GM12878 (cell line): ENCODE measurements around the gene ZNF213. TPM values are rescaled to one million over a fixed set of nuclear protein-coding genes. Genes with fewer than 3 reads are reported as not detected.

Source experiments
- ATAC-seq: fragments of 200-7000 bp; cut with Tn5 transposase; 3 replicates; pipeline ENCODE4 v1.9.1; 2020; ENCODE audit warnings: mild to moderate bottlenecking, moderate library complexity
- BruUV-seq: library from RNA; stranded (reverse); fragments of 400-500 nt; replicated peaks from 2 replicates; lab custom pipeline; 2021; lab: Mats Ljungman, UMichigan
- CTCF ChIA-PET: fragments of 300-600 bp; sonication (Branson Sonifier 250); formaldehyde crosslinking; extraction: SDS; loops from one replicate; lab custom pipeline; 2021; ENCODE audit warnings: inconsistent platforms; lab: Yijun Ruan, JAX
- POLR2A ChIA-PET: fragments of 350-600 bp; formaldehyde crosslinking; extraction: SDS; loops from one replicate; lab custom pipeline; 2021; ENCODE audit warnings: inconsistent platforms; lab: Charles Lee
- RAD21 ChIA-PET: fragments of 300-600 bp; sonication (Branson Sonifier 250); formaldehyde crosslinking; loops from one replicate; lab custom pipeline; 2023; ENCODE audit warnings: antibody characterized with exemption; ENCODE audit not compliant: unreplicated experiment; lab: Charles Lee
- SMC1A ChIA-PET: fragments of 300-600 bp; sonication (Branson Sonifier 250); formaldehyde crosslinking; loops from one replicate; lab custom pipeline; 2023; ENCODE audit not compliant: unreplicated experiment, uncharacterized antibody; lab: Charles Lee
- DNase-seq: peaks from one replicate; pipeline ENCODE4 v3.0.0-alpha.2; 2011; ENCODE audit warnings: low read depth, low spot score
- FAIRE-seq: peaks from 3 replicates; lab custom pipeline; 2011; peaks lifted over from hg19 to GRCh38; lab: Jason Lieb, UNC
- H2AFZ ChIP-seq: 2 replicates; pipeline ENCODE4 v1.6.0; 2011; ENCODE audit warnings: low read depth, low read length, control low read depth; ENCODE audit not compliant: control insufficient read depth
- H3K27ac ChIP-seq: 2 replicates; pipeline ENCODE4 v1.5.1; 2011; ENCODE audit warnings: control low read depth; ENCODE audit not compliant: control insufficient read depth, insufficient read depth
- H3K27me3 ChIP-seq, 2 experiments: replicated peaks in 1 of 2; 2 replicates each; pipeline versions ENCODE4 v1.6.0 to v1.6.1; 2011; ENCODE audit warnings: low read length in 1 of 2; ENCODE audit not compliant: control insufficient read depth in 2 of 2, insufficient read depth in 2 of 2
- H3K36me3 ChIP-seq, 2 experiments: 2 replicates each; pipeline ENCODE4 v1.5.1; 2011; ENCODE audit warnings: low read length in 1 of 2; ENCODE audit not compliant: control insufficient read depth in 2 of 2, insufficient read depth in 2 of 2
- H3K4me1 ChIP-seq: 2 replicates; pipeline ENCODE4 v1.6.1; 2011; ENCODE audit warnings: mild to moderate bottlenecking, low read length, moderate library complexity, mixed read lengths; ENCODE audit not compliant: control insufficient read depth, insufficient read depth
- H3K4me2 ChIP-seq: 2 replicates; pipeline ENCODE4 v1.6.0; 2011; ENCODE audit warnings: control low read depth; ENCODE audit not compliant: control insufficient read depth, insufficient read depth
- H3K4me3 ChIP-seq: fragments of 200-600 bp; sonication (generic); 2 replicates; pipeline ENCODE4 v1.5.1; 2016
- H3K79me2 ChIP-seq: 2 replicates; pipeline ENCODE4 v1.6.0; 2011; ENCODE audit warnings: low read length; ENCODE audit not compliant: control insufficient read depth, insufficient read depth
- H3K9ac ChIP-seq: 2 replicates; pipeline ENCODE4 v1.8.0; 2011; ENCODE audit warnings: low read length, control low read depth, mixed read lengths; ENCODE audit not compliant: control insufficient read depth, insufficient read depth
- H3K9me3 ChIP-seq: replicated peaks from 3 replicates; pipeline ENCODE4 v1.5.1; 2011; ENCODE audit warnings: mild to moderate bottlenecking, low read length; ENCODE audit not compliant: control insufficient read depth, insufficient read depth
- H4K20me1 ChIP-seq: 2 replicates; pipeline ENCODE4 v1.6.0; 2011; ENCODE audit not compliant: control insufficient read depth, insufficient read depth
- CREB1 ChIP-seq: IDR thresholded peaks from 2 replicates; pipeline ENCODE4 v1.6.1; 2012; ENCODE audit warnings: low read depth, mild to moderate bottlenecking, inconsistent platforms
- CTCF ChIP-seq, 3 experiments: IDR thresholded peaks in 2 of 3; conservative IDR thresholded peaks in 1 of 3; 2 replicates each; pipeline ENCODE4 v1.5.1; 2011; ENCODE audit warnings: low read depth in 3 of 3, low read length in 3 of 3, mild to moderate bottlenecking in 3 of 3, control low read depth in 2 of 3, moderate library complexity in 2 of 3, inconsistent platforms in 1 of 3, mixed read lengths in 1 of 3; ENCODE audit not compliant: control insufficient read depth in 2 of 3, insufficient read depth in 1 of 3; ENCODE audit errors: extremely low read depth in 1 of 3
- E2F4 ChIP-seq: IDR thresholded peaks from 2 replicates; pipeline ENCODE4 v1.6.1; 2012; ENCODE audit warnings: low read depth, low read length, improper control_type of control experiment
- MLLT1 ChIP-seq: fragments of 450-650 bp; IDR thresholded peaks from 2 replicates; pipeline ENCODE4 v1.6.1; 2016; ENCODE audit warnings: mild to moderate bottlenecking
- MYC ChIP-seq: IDR thresholded peaks from 2 replicates; pipeline ENCODE4 v1.6.1; 2011; ENCODE audit warnings: mild to moderate bottlenecking, low read length, moderate library complexity, inconsistent platforms; ENCODE audit not compliant: insufficient read depth, insufficient replicate concordance, insufficient read length, severe bottlenecking
- NFIC ChIP-seq: IDR thresholded peaks from 2 replicates; pipeline ENCODE4 v1.6.1; 2012; ENCODE audit warnings: low read depth, mild to moderate bottlenecking, inconsistent platforms, low read length, moderate library complexity
- PML ChIP-seq: IDR thresholded peaks from 2 replicates; pipeline ENCODE4 v1.6.1; 2012; ENCODE audit warnings: low read length, inconsistent platforms
- RAD21 ChIP-seq: IDR thresholded peaks from 2 replicates; pipeline ENCODE4 v1.6.1; 2011; ENCODE audit warnings: mild to moderate bottlenecking, low read depth, low read length, moderate library complexity; ENCODE audit not compliant: insufficient read depth
- RFX5 ChIP-seq: IDR thresholded peaks from 2 replicates; pipeline ENCODE4 v1.6.1; 2011; ENCODE audit warnings: low read depth, low read length, improper control_type of control experiment
- RUNX3 ChIP-seq: IDR thresholded peaks from 2 replicates; pipeline ENCODE4 v1.6.1; 2012; ENCODE audit warnings: low read length, inconsistent platforms
- SREBF2 ChIP-seq: IDR thresholded peaks from 2 replicates; pipeline ENCODE4 v1.6.1; 2012; ENCODE audit warnings: mild to moderate bottlenecking, low read length
- TARDBP ChIP-seq: IDR thresholded peaks from 2 replicates; pipeline ENCODE4 v1.6.1; 2016; ENCODE audit warnings: borderline replicate concordance
- ZNF24 ChIP-seq: fragments of 450-650 bp; IDR thresholded peaks from 2 replicates; pipeline ENCODE4 v1.6.1; 2017; ENCODE audit warnings: antibody characterized with exemption, mild to moderate bottlenecking
- ZSCAN29 ChIP-seq: fragments of 450-650 bp; IDR thresholded peaks from 2 replicates; pipeline ENCODE4 v1.6.1; 2017; ENCODE audit warnings: mild to moderate bottlenecking, moderate library complexity
- WGBS: methylation state at CpG from one replicate; pipeline ENCODE4 v1.1.6; 2016; ENCODE audit warnings: low lambda C conversion rate; ENCODE audit not compliant: insufficient replicate concordance, insufficient coverage; ENCODE audit errors: missing lambda C conversion rate; 5-methylcytosine and 5-hydroxymethylcytosine counted together
- in situ Hi-C: fragments of 300-500 bp; cut with MboI; formaldehyde crosslinking; loops from 9 replicates; pipeline ENCODE4 v1.14.3; 2018; ENCODE audit warnings: mixed read lengths
- intact Hi-C: fragments of 100-400 bp; cut with micrococcal nuclease; formaldehyde crosslinking; loops from one replicate; pipeline ENCODE4 v1.14.2; 2022; ENCODE audit not compliant: unreplicated experiment
- polyA plus RNA-seq, 11 experiments: library from polyadenylated mRNA; depleted of rRNA in 4 of 11; unstranded in 6 of 11; stranded (reverse) in 5 of 11; fragments of >200 nt; fragmentation: Nextera tagmentation in 4 of 11; fragmentation: Illumina TruSeq in 1 of 11; extraction: Ambion mirVana in 4 of 11; extraction: Trizol in 1 of 11; gene quantifications; 1 replicate in 1 of 11; 2 replicates in 10 of 11; pipeline versions ENCODE4 v1.2.1 to v1.2.3, GENCODE V29; 2011 to 2016; ENCODE audit warnings: inconsistent platforms in 2 of 11, missing spikeins in 2 of 11, low read depth in 1 of 11
- total RNA-seq, 4 experiments: library from RNA; depleted of rRNA in 3 of 4; stranded (reverse); fragments of >200 nt in 3 of 4; fragmentation: Illumina TruSeq in 1 of 4; extraction: Trizol in 1 of 4; gene quantifications; 2 replicates each; pipeline versions ENCODE4 v1.2.1 to v1.2.3, GENCODE V29; 2013 to 2021

ZNF213 gene
- total and polyA plus RNA-seq, 10 of the 15 experiments (the other 5 are each of a cell fraction or from before 2014, with no cell fraction given), result 0.53 to 9.4 (median 1.1) TPM

- BruUV-seq, result no TSS peak
- ATAC-seq (peak; percentile 78), DNase-seq (no peak), FAIRE-seq (no peak)
- RAD21 ChIA-PET, result no interaction called here
- peak overlapping the region; percentile 65 for H3K4me3 ChIP-seq
- SMC1A ChIA-PET, result no interaction called here
- peak overlapping the region; percentile 39 for H3K9ac ChIP-seq
- POLR2A ChIA-PET, result interaction anchor here (0.7 kb wide), 1 partner anchor 221 kb away, joined by 4 read pairs; no protein-coding TSS in a partner anchor
- CTCF ChIA-PET, result interaction anchor here (1.1 to 2.8 kb wide), 4 partner anchors 9 to 32 kb away, joined by 3 to 15 read pairs (median 4); no protein-coding TSS in a partner anchor
- TF ChIP-seq RFX5 (no peak), CTCF (IDR thresholded peaks at IDR 0.05 in 2 of 3, conservative IDR thresholded peaks at IDR 0.05 in 1 of 3; ENCODE audit: control insufficient read depth in 2 of 3, extremely low read depth in 1 of 3, insufficient read depth in 1 of 3, low read depth in 3 of 3, low read length in 3 of 3) (peak; percentile 25 to 54 (median 42)), TARDBP (peak; percentile 77; the same call in 1 of the 2 replicates), MYC (no peak), ZNF24 (peak; percentile 90), ZSCAN29 (peak; percentile 57; the same call in 1 of the 2 replicates), MLLT1 (no peak), RUNX3 (0 out of 2 replicates have a peak, but pooled peaks have one; percentile 23), PML (no peak), CREB1 (no peak), SREBF2 (peak; percentile 81), RAD21 (peak; percentile 43), E2F4 (no peak), NFIC (no peak)
- H3K4me2 ChIP-seq, result peak overlapping the region; percentile 95
- WGBS, result 11% methylated on average over 67 of the region's 72 CpGs
- no peaks in the 10 kb centered on the region for H3K36me3 ChIP-seq
- in situ Hi-C loops (no loop called here), intact Hi-C loops (no loop called here)
- H2AFZ ChIP-seq, result peak overlapping the region; percentile 55
- H3K79me2 ChIP-seq, result no peaks in the 10 kb centered on the region
- H3K4me1 ChIP-seq, result peaks cover 10% of the 10 kb centered on the region; the same call in 1 of the 2 replicates
- H3K27ac ChIP-seq, result no peak overlapping the region
- no peaks in the 10 kb centered on the region; a peak in 2 of 4 replicates for H3K27me3 ChIP-seq
- no peaks in the 10 kb centered on the region for H3K9me3 ChIP-seq
- H4K20me1 ChIP-seq, result no peaks in the 10 kb centered on the region
These were observed 48.0 kb downstream of the ZNF213 start for GRCh38 chr16:3182608-3183444.
